ENCODE data around the gene PDLIM4. TPM values are rescaled to one million over a fixed set of nuclear protein-coding genes. Genes with fewer than 3 reads are reported as not detected.

The PDLIM4 gene
- total RNA-seq, 1 donor: 67.7 TPM

- Histone ChIP-seq H3K4me1 (ENCODE audit: insufficient read depth, low read length) (peaks cover 28% of the 10 kb centered on the region), H3K4me2 (ENCODE audit: insufficient read depth, low read length) (peak overlapping the region; percentile 97), H3K4me3 (ENCODE audit: insufficient read depth, low read length) (peak overlapping the region; percentile 85), H3K9me3 (ENCODE audit: low read depth, low read length) (no peaks in the 10 kb centered on the region), H3K27ac (ENCODE audit: low read depth, low read length) (peak overlapping the region; percentile 98), H4K20me1 (ENCODE audit: insufficient read depth, low read length) (no peaks in the 10 kb centered on the region), H3K27me3 (ENCODE audit: insufficient read depth, low read length) (no peaks in the 10 kb centered on the region), H3K79me2 (ENCODE audit: insufficient read depth, low read length) (peaks cover 41% of the 10 kb centered on the region), H2AFZ (ENCODE audit: low read length) (peak overlapping the region; percentile 96), H3K36me3 (ENCODE audit: insufficient read depth, low read length) (no peaks in the 10 kb centered on the region)
- peak; percentile 90 for DNase-seq (ENCODE audit: insufficient read length, low spot score, missing footprints)
- TF ChIP-seq CTCF (IDR thresholded peaks at IDR 0.05; ENCODE audit: extremely low read depth, low read depth, low read length): no peak
These were observed 37.4 kb downstream of the PDLIM4 start for GRCh38 chr5:132294728-132295504.

GRCh38 chr5:132295505-132296411 is 38.3 kb downstream of the PDLIM4 start:
- DNase-seq (ENCODE audit: insufficient read length, low spot score, missing footprints): no peak
- Histone ChIP-seq H3K4me2 (ENCODE audit: insufficient read depth, low read length) (peak overlapping the region; percentile 97), H3K4me1 (ENCODE audit: insufficient read depth, low read length) (peaks cover 28% of the 10 kb centered on the region), H3K27ac (ENCODE audit: low read depth, low read length) (peak overlapping the region; percentile 98), H3K27me3 (ENCODE audit: insufficient read depth, low read length) (no peaks in the 10 kb centered on the region), H3K9me3 (ENCODE audit: low read depth, low read length) (no peaks in the 10 kb centered on the region), H2AFZ (ENCODE audit: low read length) (peak overlapping the region; percentile 96), H3K4me3 (ENCODE audit: insufficient read depth, low read length) (peak overlapping the region; percentile 85), H3K79me2 (ENCODE audit: insufficient read depth, low read length) (peaks cover 46% of the 10 kb centered on the region), H4K20me1 (ENCODE audit: insufficient read depth, low read length) (peaks cover 4% of the 10 kb centered on the region), H3K36me3 (ENCODE audit: insufficient read depth, low read length) (no peaks in the 10 kb centered on the region)
- no peak for TF ChIP-seq CTCF (IDR thresholded peaks at IDR 0.05; ENCODE audit: extremely low read depth, low read depth, low read length)

- no peak overlapping the region for H2AFZ ChIP-seq (ENCODE audit: low read length)
- peaks cover 12% of the 10 kb centered on the region for H4K20me1 ChIP-seq (ENCODE audit: insufficient read depth, low read length)
- no peaks in the 10 kb centered on the region for H3K27me3 ChIP-seq (ENCODE audit: insufficient read depth, low read length)
- no peaks in the 10 kb centered on the region for H3K9me3 ChIP-seq (ENCODE audit: low read depth, low read length)
- peaks cover 28% of the 10 kb centered on the region for H3K4me1 ChIP-seq (ENCODE audit: insufficient read depth, low read length)
- H3K4me2 ChIP-seq (ENCODE audit: insufficient read depth, low read length): peak overlapping the region; percentile 97
- DNase-seq (ENCODE audit: insufficient read length, low spot score, missing footprints): no peak
- H3K4me3 ChIP-seq (ENCODE audit: insufficient read depth, low read length): no peak overlapping the region
- H3K79me2 ChIP-seq (ENCODE audit: insufficient read depth, low read length): peaks cover 53% of the 10 kb centered on the region
- no peak for TF ChIP-seq CTCF (IDR thresholded peaks at IDR 0.05; ENCODE audit: extremely low read depth, low read depth, low read length)
- peak overlapping the region; percentile 98 for H3K27ac ChIP-seq (ENCODE audit: low read depth, low read length)
- H3K36me3 ChIP-seq (ENCODE audit: insufficient read depth, low read length): no peaks in the 10 kb centered on the region
These were observed 39.0 kb downstream of the PDLIM4 start for GRCh38 chr5:132296412-132297016.
